ENCODE data around the gene ZNF778.
"Not testable (repeated sequence)": the region's sequence is repeated elsewhere in the genome, so short reads cannot be mapped to it uniquely, and the experiment has no call there.

Gene ZNF778

GRCh38 chr16:89183463-89183862, 34.0 kb upstream of the ZNF778 start:
- no peak for DNase-seq

- DNase-seq, result no peak
These were observed 33.4 kb upstream of the ZNF778 start for GRCh38 chr16:89183975-89184676.

- no peak for DNase-seq
These were observed 32.9 kb upstream of the ZNF778 start for GRCh38 chr16:89184677-89184932.

GRCh38 chr16:89184933-89185794, 32.3 kb upstream of the ZNF778 start:
- no peak for DNase-seq

- DNase-seq, result not testable (repeated sequence)
These were observed 31.5 kb upstream of the ZNF778 start for GRCh38 chr16:89185887-89186592.

- not testable (repeated sequence) for DNase-seq
These were observed 30.9 kb upstream of the ZNF778 start for GRCh38 chr16:89186593-89187031.

GRCh38 chr16:89187032-89187769, 30.3 kb upstream of the ZNF778 start:
- no peak for DNase-seq

GRCh38 chr16:89187770-89188392, 29.6 kb upstream of the ZNF778 start:
- DNase-seq, result no peak

GRCh38 chr16:89188471-89189357, 28.8 kb upstream of the ZNF778 start:
- not testable (repeated sequence) for DNase-seq

GRCh38 chr16:89189358-89190025, 28.0 kb upstream of the ZNF778 start:
- DNase-seq, result no peak

- DNase-seq, result no peak
These were observed 27.1 kb upstream of the ZNF778 start for GRCh38 chr16:89190150-89190958.

GRCh38 chr16:89191033-89191900, 26.2 kb upstream of the ZNF778 start:
- no peak for DNase-seq

GRCh38 chr16:89191901-89192185, 25.7 kb upstream of the ZNF778 start:
- no peak for DNase-seq

- DNase-seq, result not testable (repeated sequence)
These were observed 25.1 kb upstream of the ZNF778 start for GRCh38 chr16:89192186-89192955.

- DNase-seq, result no peak
These were observed 24.4 kb upstream of the ZNF778 start for GRCh38 chr16:89192956-89193575.

GRCh38 chr16:89193576-89194293, 23.8 kb upstream of the ZNF778 start:
- DNase-seq, result no peak

Measured in NCI-H187 treated with DMSO at 0.1 percent for 48 hours (cell line).